Left lung (tissue), 10 donors: ENCODE measurements around the gene MAPK9. TPM values are rescaled to one million over a fixed set of nuclear protein-coding genes. Genes with fewer than 3 reads are reported as not detected.

Experiments used
- ATAC-seq: fragments of 200-7000 bp; cut with Tn5 transposase; one replicate; pipeline ENCODE4 v1.9.1; 2020; ENCODE audit warnings: moderate library complexity
- DNase-seq, 4 donors: peaks; one replicate each; pipeline ENCODE4 v3.0.0-alpha.2; 2013 to 2020
- H3K27ac ChIP-seq, 2 donors: fragments of 200-600 bp; sonication (generic) in 1 of 2; one replicate each; pipeline versions ENCODE4 v1.5.0 to v1.8.0; 2020 to 2021
- H3K27me3 ChIP-seq, 2 donors: fragments of 200-600 bp; sonication (generic) in 1 of 2; one replicate each; pipeline versions ENCODE4 v1.5.0 to v1.8.0; 2020 to 2021
- H3K36me3 ChIP-seq, 2 donors: fragments of 200-600 bp; sonication (generic) in 1 of 2; one replicate each; pipeline versions ENCODE4 v1.5.0 to v1.8.0; 2020 to 2021
- H3K4me1 ChIP-seq, 2 donors: fragments of 200-600 bp; one replicate each; pipeline ENCODE4 v1.8.0; 2021
- H3K4me3 ChIP-seq, 2 donors: fragments of 200-600 bp; sonication (generic) in 1 of 2; one replicate each; pipeline versions ENCODE4 v1.5.0 to v1.8.0; 2020 to 2021; ENCODE audit warnings: mild to moderate bottlenecking in 1 of 2
- H3K9me3 ChIP-seq, 2 donors: fragments of 200-600 bp; sonication (generic) in 1 of 2; one replicate each; pipeline versions ENCODE4 v1.5.0 to v1.8.0; 2020 to 2021
- intact Hi-C, 2 donors: fragments of 100-400 bp; cut with DNase I; formaldehyde crosslinking; loops; one replicate each; pipeline versions ENCODE4 v1.11.2 to v1.14.2; 2022
- polyA plus RNA-seq, 6 donors: library from polyadenylated mRNA; unstranded; fragments of 120-200 nt; gene quantifications; one replicate each; pipeline ENCODE4 v1.2.1, GENCODE V29; 2013; ENCODE audit not compliant: insufficient read length in 6 of 6
- total RNA-seq, 2 donors: library from RNA; stranded (reverse); fragmentation: NEBNext Ultra II Directional; extraction: Animal tissue kit (Norgen Biotek cat#: 25700); gene quantifications; one replicate each; pipeline ENCODE4 v1.2.1, GENCODE V29; 2021
- TF ChIP-seq, protein P1 (sequence below), 2 donors: fragments of 200-600 bp; sonication (generic) in 1 of 2; IDR thresholded peaks; one replicate each; pipeline versions ENCODE4 v1.5.0 to v1.8.0; 2021; ENCODE audit warnings: antibody characterized with exemption in 2 of 2
- donor health status: DM: no; HTN: yes; CAD: no.
- donor health status: DM: no; HTN: no; CAD: no.

MAPK9 gene
- total and polyA plus RNA-seq, 8 donors: 36.2 to 44.9 (median 38.4) TPM

DNA sequence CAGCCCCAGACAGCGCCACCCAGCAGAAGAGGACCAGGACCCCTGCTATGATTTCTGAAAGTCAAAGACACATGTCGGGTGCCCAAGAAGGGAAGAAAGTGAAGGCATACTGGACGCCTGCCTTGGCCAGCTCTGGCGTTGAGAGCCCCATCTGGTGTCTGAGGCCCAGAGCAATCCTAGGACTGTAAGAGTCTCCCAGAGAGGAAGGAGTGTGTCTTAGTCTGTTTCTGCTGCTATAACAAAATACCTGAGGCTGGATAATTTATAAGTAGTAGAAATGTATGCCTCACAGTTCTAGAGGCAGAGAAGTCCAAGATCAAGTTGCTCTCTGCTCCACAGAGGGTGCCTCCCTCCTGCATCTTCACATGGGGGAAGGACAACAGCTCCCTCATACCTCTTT is 93.7 kb downstream of the MAPK9 start:
- no peak for DNase-seq
- H3K36me3 ChIP-seq: no peaks in the 10 kb centered on the region
- no peak for ATAC-seq

DNA sequence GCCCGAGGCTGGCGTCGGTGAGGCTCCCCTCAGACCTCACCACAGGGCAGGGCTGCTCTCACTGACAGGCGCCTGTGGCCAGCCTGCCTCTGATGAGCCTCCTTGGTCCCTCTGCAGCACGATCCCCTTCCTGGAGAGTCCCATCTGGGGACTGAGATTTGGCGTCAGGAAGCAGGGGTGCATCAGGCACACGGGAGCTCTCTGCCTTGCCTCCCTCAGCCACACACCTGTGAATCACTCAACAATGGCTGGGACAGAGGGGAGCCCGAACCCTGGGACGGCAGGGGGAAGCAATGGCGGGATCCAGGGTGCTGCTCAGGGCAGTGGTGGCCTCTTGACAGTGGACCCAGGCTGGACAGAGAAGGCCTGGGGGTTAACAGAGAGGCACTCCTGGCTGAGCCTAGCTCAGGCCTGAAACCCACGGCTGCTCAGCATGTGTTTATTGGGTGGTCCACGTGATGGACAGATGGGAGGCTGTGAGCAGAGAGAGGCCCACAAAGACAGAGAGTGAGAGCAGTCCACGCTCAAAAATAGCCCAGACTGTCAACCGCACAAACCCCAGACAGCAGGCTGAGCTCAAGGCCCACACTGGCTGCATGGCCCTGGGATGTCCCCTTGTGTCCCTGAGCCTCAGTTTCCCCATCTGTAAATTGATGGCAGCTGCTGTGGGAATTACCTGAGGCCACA is 94.7 kb downstream of the MAPK9 start:
- no peak for ATAC-seq
- Histone ChIP-seq H3K9me3 (no peaks in the 10 kb centered on the region), H3K27ac (no peak overlapping the region), H3K36me3 (no peaks in the 10 kb centered on the region), H3K4me3 (no peak overlapping the region), H3K4me1 (no peaks in the 10 kb centered on the region), H3K27me3 (peaks cover 0 to 21% of the 10 kb centered on the region in 2 donors)
- DNase-seq: no peak
- TF ChIP-seq, protein P1, sequence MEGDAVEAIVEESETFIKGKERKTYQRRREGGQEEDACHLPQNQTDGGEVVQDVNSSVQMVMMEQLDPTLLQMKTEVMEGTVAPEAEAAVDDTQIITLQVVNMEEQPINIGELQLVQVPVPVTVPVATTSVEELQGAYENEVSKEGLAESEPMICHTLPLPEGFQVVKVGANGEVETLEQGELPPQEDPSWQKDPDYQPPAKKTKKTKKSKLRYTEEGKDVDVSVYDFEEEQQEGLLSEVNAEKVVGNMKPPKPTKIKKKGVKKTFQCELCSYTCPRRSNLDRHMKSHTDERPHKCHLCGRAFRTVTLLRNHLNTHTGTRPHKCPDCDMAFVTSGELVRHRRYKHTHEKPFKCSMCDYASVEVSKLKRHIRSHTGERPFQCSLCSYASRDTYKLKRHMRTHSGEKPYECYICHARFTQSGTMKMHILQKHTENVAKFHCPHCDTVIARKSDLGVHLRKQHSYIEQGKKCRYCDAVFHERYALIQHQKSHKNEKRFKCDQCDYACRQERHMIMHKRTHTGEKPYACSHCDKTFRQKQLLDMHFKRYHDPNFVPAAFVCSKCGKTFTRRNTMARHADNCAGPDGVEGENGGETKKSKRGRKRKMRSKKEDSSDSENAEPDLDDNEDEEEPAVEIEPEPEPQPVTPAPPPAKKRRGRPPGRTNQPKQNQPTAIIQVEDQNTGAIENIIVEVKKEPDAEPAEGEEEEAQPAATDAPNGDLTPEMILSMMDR (IDR thresholded peaks at IDR 0.05): no peak
- intact Hi-C loops: no loop called here

More for the DNA sequence above, 93.7 kb downstream of the MAPK9 start:
- H3K4me1 ChIP-seq: no peaks in the 10 kb centered on the region
- H3K27ac ChIP-seq: no peak overlapping the region
- intact Hi-C loops: no loop called here
- H3K27me3 ChIP-seq: peaks cover 0 to 21% of the 10 kb centered on the region in 2 donors
- no peak overlapping the region for H3K4me3 ChIP-seq
- no peaks in the 10 kb centered on the region for H3K9me3 ChIP-seq
- TF ChIP-seq, protein P1 (IDR thresholded peaks at IDR 0.05): no peak

DNA sequence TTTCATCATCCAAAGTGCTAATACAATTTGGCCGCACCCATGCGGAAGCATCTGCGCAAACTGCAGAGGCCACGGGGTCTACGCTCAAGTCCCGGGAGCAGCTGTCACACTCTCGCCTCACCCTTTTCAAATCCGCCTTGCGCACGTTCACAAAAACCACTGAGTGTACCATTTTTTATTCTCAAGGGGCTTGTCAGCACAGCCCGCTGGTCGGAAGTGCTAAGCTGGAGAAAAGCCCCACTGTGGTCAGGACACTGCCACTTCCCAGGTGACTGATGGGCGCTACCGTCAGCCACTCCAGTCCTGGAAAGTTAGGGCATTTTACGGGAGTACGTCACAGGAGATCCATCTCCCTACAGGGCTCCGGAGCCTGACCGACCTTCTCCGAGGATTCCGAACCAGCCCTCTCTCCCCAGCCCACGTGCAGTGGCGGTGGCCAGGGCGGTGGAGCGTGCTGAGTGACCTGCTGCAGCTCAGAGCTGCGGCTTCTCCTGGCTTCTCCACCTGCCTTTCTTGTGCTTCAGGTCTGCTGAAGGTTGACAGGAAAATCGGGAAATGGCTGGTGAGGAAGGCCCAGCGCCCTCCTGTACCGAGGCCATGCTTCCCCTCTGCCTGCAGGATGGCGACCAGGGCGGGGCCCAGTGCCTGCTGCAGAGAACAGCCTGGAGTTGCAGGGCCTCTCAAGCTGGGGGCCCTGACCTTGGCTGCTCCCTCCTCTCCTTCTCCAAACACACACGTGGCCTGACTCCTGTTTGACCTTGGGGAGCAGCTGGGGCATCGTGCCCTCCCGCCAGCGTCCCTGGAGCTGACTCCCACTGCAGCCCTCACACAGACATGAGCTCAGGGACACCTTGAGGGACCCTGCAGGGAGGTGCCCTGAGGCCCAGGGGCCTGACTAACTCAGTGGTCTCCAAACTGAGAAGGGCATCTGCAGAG is 97.2 kb downstream of the MAPK9 start:
- intact Hi-C loops: no loop called here
- Histone ChIP-seq H3K27ac (no peak overlapping the region), H3K9me3 (no peaks in the 10 kb centered on the region), H3K4me3 (no peak overlapping the region), H3K36me3 (no peaks in the 10 kb centered on the region), H3K27me3 (peaks cover 0 to 17% of the 10 kb centered on the region in 2 donors), H3K4me1 (no peaks in the 10 kb centered on the region)
- TF ChIP-seq, protein P1 (IDR thresholded peaks at IDR 0.05): no peak
- ATAC-seq: no peak
- no peak for DNase-seq

DNA sequence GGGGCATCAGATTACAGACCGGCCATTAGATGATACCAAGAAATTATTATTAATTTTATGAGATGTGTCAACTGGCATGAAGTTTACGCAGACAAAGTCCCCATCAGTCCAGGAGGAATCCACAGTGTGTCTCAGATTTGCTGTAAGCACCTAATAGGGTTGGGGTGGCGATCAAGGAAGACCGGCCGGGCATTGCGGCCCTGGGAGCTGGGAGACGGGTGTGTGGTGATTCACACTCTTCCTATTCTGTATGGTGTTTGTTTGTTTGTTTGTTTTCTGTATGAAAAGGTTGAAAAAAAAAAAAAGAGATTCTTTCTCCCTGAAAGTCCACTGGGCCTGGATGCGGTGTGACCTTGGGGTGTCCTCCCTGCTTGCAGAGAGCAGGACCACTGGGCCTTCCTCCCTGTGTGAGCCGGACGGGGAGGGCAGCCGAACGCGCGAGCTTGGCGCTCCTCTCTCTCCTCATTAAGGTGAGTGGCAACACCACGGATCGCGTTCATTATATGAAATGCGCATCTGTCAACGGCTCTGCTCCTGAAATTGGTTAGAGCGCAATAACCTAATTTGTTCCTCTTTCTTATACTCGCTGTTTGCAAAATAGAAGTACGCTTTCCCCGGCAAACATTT is 98.0 kb downstream of the MAPK9 start:
- no peaks in the 10 kb centered on the region for H3K36me3 ChIP-seq
- no peak overlapping the region for H3K27ac ChIP-seq
- no peaks in the 10 kb centered on the region for H3K4me1 ChIP-seq
- no peak for ATAC-seq
- no peak overlapping the region for H3K4me3 ChIP-seq
- intact Hi-C loops: no loop called here
- DNase-seq: no peak
- H3K9me3 ChIP-seq: no peaks in the 10 kb centered on the region
- TF ChIP-seq, protein P1 (IDR thresholded peaks at IDR 0.05): no peak
- H3K27me3 ChIP-seq: peaks cover 0 to 10% of the 10 kb centered on the region in 2 donors

DNA sequence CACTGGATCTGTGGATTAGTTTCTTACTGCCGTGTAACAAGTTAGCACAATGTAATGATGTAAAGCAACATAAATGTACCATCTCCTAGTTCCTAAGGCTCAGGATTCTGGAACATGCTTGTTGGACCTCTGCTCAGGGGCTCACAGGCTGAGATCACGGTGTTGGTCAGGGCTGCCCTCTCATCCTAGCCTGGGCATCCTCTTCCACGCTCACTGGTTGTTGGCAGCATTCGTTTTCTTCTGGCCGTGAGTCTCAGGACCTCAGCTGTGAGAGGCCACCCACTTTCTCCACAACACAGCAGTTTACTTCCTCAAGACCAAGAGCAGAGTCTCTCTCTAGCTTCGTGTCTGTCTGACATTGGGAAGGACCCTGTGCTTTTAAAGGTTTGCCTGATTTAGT is 100.2 kb downstream of the MAPK9 start:
- Histone ChIP-seq H3K36me3 (no peaks in the 10 kb centered on the region), H3K4me1 (no peaks in the 10 kb centered on the region), H3K4me3 (no peak overlapping the region), H3K27ac (no peak overlapping the region), H3K27me3 (no peaks in the 10 kb centered on the region), H3K9me3 (peaks cover 0 to 14% of the 10 kb centered on the region in 2 donors)
- TF ChIP-seq, protein P1 (IDR thresholded peaks at IDR 0.05): no peak
- no peak for ATAC-seq
- intact Hi-C loops: no loop called here
- DNase-seq: no peak
